Loucy (cell line): ENCODE measurements around the gene SYMPK.

ENCODE experiments used
- H2AFZ ChIP-seq: fragments of 200-600 bp; sonication (generic); 2 replicates; pipeline ENCODE4 v1.6.0; 2016; ENCODE audit warnings: antibody characterized with exemption, mild to moderate bottlenecking, low read length, moderate library complexity
- H3F3A ChIP-seq: fragments of 200-600 bp; 2 replicates; pipeline ENCODE4 v1.6.0; 2016; ENCODE audit warnings: antibody characterized with exemption, low read depth, mild to moderate bottlenecking
- H3K27me3 ChIP-seq: fragments of 200-600 bp; sonication (generic); 2 replicates; pipeline ENCODE4 v1.6.1; 2014; ENCODE audit warnings: low read length, mild to moderate bottlenecking; ENCODE audit not compliant: insufficient read depth, poor library complexity, severe bottlenecking
- H3K36me3 ChIP-seq: fragments of 200-600 bp; sonication (generic); 2 replicates; pipeline ENCODE4 v1.6.1; 2016; ENCODE audit warnings: low read length; ENCODE audit not compliant: insufficient read depth
- H3K4me1 ChIP-seq: fragments of 200-600 bp; sonication (generic); 2 replicates; pipeline ENCODE4 v1.5.1; 2014; ENCODE audit warnings: low read length, mild to moderate bottlenecking; ENCODE audit not compliant: insufficient read depth, poor library complexity, severe bottlenecking
- H3K4me2 ChIP-seq: fragments of 200-600 bp; sonication (generic); 2 replicates; pipeline ENCODE4 v1.6.0; 2014; ENCODE audit warnings: antibody characterized with exemption, low read length, low read depth, mild to moderate bottlenecking; ENCODE audit not compliant: poor library complexity, severe bottlenecking
- H3K4me3 ChIP-seq: fragments of 200-600 bp; sonication (generic); 2 replicates; pipeline ENCODE4 v1.5.1; 2014; ENCODE audit warnings: low read length, mild to moderate bottlenecking, mixed read lengths; ENCODE audit not compliant: poor library complexity, severe bottlenecking
- H3K79me2 ChIP-seq: fragments of 200-600 bp; sonication (generic); 2 replicates; pipeline ENCODE4 v1.6.1; 2014; ENCODE audit warnings: low read length; ENCODE audit not compliant: insufficient read depth
- H3K9ac ChIP-seq: fragments of 200-600 bp; sonication (generic); 2 replicates; pipeline ENCODE4 v1.6.0; 2014; ENCODE audit warnings: mild to moderate bottlenecking, low read depth, low read length, moderate library complexity; ENCODE audit not compliant: poor library complexity, severe bottlenecking
- H3K9me2 ChIP-seq: fragments of 200-600 bp; sonication (generic); replicated peaks from 2 replicates; pipeline ENCODE4 v1.6.1; 2016; ENCODE audit warnings: low read depth, low read length, mixed read lengths
- H3K9me3 ChIP-seq: fragments of 200-600 bp; sonication (generic); 2 replicates; pipeline ENCODE4 v1.6.1; 2014; ENCODE audit warnings: mild to moderate bottlenecking, antibody characterized with exemption, low read length, low read depth; ENCODE audit not compliant: insufficient read depth
- H4K20me1 ChIP-seq: fragments of 200-600 bp; sonication (generic); 2 replicates; pipeline ENCODE4 v1.6.0; 2014; ENCODE audit warnings: antibody characterized with exemption, low read length, mild to moderate bottlenecking; ENCODE audit not compliant: insufficient read depth, poor library complexity, severe bottlenecking
- CTCF ChIP-seq: fragments of 200-600 bp; sonication (generic); conservative IDR thresholded peaks from 2 replicates; pipeline ENCODE4 v1.5.1; 2014; ENCODE audit warnings: mild to moderate bottlenecking, antibody characterized with exemption, low read length
- EZH2phosphoT487 ChIP-seq: fragments of 200-600 bp; IDR thresholded peaks from 2 replicates; pipeline ENCODE4 v1.6.1; 2018; ENCODE audit warnings: antibody characterized with exemption, mild to moderate bottlenecking, moderate library complexity, borderline replicate concordance

The SYMPK gene

GRCh38 chr19:45814166-45814780, 48.7 kb downstream of the SYMPK start:
- Histone ChIP-seq H4K20me1 (no peaks in the 10 kb centered on the region), H3K27me3 (no peaks in the 10 kb centered on the region), H3K9me3 (no peaks in the 10 kb centered on the region), H3K9ac (no peak overlapping the region), H3K4me1 (peaks cover 5% of the 10 kb centered on the region), H3F3A (no peaks in the 10 kb centered on the region), H3K9me2 (no peaks in the 10 kb centered on the region), H3K4me3 (no peak overlapping the region), H3K79me2 (no peaks in the 10 kb centered on the region), H2AFZ (no peak overlapping the region), H3K36me3 (no peaks in the 10 kb centered on the region), H3K4me2 (no peak overlapping the region)
- no peak for TF ChIP-seq EZH2phosphoT487
- TF ChIP-seq CTCF, result no peak

GRCh38 chr19:45812297-45812696, 50.6 kb downstream of the SYMPK start:
- Histone ChIP-seq H2AFZ (no peak overlapping the region), H3K4me1 (peaks cover 5% of the 10 kb centered on the region), H3K9ac (no peak overlapping the region), H3K4me3 (no peak overlapping the region), H3F3A (no peaks in the 10 kb centered on the region), H3K9me2 (no peaks in the 10 kb centered on the region), H3K9me3 (no peaks in the 10 kb centered on the region), H3K36me3 (no peaks in the 10 kb centered on the region), H3K27me3 (no peaks in the 10 kb centered on the region), H3K4me2 (no peak overlapping the region), H3K79me2 (no peaks in the 10 kb centered on the region), H4K20me1 (no peaks in the 10 kb centered on the region)
- TF ChIP-seq CTCF (no peak), EZH2phosphoT487 (no peak)

- H3F3A ChIP-seq, result no peaks in the 10 kb centered on the region
- H3K79me2 ChIP-seq, result no peaks in the 10 kb centered on the region
- H3K27me3 ChIP-seq, result no peaks in the 10 kb centered on the region
- peak overlapping the region; percentile 42 for H3K4me2 ChIP-seq
- no peak overlapping the region for H3K9ac ChIP-seq
- H4K20me1 ChIP-seq, result no peaks in the 10 kb centered on the region
- TF ChIP-seq CTCF, result no peak
- TF ChIP-seq EZH2phosphoT487, result no peak
- H3K9me3 ChIP-seq, result no peaks in the 10 kb centered on the region
- peaks cover 5% of the 10 kb centered on the region for H3K4me1 ChIP-seq
- H3K9me2 ChIP-seq, result no peaks in the 10 kb centered on the region
- no peaks in the 10 kb centered on the region for H3K36me3 ChIP-seq
- peak overlapping the region; percentile 22 for H3K4me3 ChIP-seq
- peak overlapping the region; percentile 57; the same call in 1 of the 2 replicates for H2AFZ ChIP-seq
Observed at GRCh38 chr19:45809643-45810159, 53.2 kb downstream of the SYMPK start.
